ENCODE data around the gene RAPSN.

RAPSN gene

DNA sequence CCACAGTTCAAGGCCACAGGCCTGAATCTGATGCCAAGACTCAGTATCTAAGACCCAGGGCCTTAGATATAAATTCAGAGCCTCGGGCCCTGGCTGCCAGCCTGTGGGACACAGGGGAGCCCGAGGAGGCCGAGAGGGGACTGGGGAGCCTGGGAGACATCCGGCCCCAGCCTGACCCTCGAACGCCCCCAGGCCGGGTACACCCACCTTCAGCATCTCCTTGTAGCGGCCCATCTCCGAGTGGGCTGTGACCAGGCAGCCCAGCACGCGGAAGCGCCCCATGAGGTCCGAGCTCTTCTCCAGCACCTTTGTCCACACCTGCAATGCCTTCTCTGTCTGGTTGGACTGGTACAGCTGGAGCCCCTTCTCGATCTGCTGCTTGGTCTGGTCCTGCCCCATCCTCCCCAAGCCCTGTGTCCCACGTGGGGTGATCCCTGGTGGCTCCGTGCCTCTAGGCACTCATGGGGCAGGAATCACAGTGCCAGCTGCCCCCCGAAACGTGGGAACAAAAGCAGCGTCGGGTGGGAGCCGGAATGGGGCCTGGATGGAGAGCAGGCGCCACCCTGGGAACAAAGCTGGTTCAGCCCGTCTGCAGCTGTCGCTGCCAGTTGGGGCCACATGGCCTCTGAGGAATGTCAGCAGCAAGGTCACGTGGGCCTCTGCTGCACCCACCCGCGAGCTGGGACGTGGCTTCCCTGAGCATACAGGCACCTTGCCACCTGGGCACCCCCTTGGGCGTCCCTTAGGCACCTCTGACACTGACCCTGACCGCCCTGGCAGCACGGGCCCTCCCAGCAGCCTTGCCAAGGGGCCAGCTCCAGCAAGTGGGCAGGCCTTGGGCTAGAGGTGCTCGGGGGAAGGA lies at the start of gene RAPSN:
Gene RAPSN (minus strand): TSS at position 571 of the 862 bp plus-strand sequence. CDS start 172 bp downstream, at position 399.
- no peak for DNase-seq

DNA sequence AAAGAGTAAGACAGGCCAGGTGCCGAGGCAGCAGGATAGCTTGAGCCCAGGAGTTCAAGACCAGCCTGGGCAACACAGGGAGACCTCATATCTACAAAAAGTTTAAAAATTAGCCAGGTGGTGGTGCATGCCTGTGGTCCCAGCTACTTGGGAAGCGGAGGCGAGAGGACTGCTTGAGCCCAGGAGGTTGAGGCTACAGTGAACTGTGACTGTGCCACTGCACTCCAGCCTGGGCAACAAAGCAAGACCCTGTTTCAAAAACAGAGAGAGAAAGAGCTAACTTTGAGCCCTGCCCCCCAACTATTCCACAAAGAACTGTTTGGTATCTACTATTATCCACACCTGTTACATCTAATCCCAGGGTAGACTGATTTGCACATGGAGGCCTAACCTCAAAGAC lies 49.2 kb upstream of the RAPSN start:
- DNase-seq, result no peak

DNA sequence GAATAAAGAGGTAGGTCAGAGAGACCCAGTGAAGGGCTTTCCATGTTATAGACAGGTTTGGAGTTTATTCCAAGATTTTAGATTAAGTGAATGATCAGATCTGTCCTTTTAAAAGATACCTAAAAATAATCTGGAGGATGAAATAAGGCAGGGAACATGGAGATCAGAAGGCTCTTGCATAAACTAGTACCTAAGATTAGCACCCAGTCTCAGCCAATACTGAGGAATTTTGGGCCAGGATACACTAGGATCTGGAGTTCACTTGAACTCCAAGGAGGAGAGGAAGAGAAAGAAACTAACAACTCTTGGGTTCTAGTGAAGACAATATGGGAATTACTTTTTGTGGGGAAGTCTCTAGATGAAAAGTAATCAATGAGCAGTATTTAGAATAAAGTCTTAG lies 47.9 kb upstream of the RAPSN start:
- DNase-seq, result no peak

DNA sequence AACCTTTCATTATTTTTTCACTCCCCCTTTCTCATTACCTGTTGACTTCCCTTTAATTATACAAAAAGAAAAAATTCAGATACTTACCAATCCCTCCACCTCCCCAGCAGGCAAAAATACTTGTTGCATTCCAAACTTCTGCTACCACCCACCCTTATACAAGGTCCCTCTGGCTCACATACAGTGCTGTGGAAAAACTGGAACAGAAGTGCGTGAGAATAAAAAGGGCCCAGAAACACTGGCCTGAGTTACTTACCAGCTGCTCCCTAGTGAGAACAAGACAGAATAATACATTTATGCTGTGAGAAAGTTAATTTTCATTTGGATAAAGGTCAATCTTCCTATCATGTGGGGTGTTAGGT lies 46.9 kb upstream of the RAPSN start:
- no peak for DNase-seq

DNA sequence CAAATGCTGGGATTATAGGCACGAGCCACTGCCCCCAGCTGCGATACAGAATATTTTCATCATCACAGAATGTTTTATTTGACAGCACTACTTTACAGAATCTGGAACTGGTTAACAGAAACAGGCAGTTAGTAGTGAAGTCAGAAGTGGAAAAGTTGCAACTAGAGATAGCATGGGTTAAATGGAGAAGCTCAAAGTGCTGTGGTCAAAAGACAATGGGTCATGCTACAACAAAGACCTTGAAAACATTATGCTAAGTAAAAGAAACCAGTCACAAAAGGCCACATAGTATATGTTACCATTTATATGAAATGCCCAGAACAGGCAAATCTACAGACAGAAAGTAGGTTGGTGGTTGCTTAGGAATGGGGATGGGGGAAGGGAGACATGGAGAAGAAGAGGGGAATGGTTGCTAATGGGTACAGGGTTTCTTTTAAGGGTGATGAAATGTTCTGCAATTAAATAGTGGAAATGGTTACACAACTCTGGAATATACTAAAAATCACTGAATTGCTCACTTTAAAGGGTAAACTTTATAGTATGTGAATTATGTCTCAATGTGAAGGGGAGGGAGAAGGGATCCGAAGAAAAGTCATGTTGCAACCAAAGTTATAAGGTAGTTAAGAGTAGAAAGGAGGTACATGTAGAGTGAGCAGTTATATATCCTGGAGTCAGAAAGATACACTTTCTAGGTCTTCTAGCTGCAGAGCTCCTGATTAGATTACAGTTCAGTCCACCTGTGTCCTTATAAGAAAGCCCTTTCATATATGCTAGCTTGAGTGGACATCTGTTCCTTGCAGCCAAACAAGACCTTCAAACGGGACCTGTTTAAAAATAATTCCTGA lies 46.3 kb upstream of the RAPSN start:
- DNase-seq, result no peak

DNA sequence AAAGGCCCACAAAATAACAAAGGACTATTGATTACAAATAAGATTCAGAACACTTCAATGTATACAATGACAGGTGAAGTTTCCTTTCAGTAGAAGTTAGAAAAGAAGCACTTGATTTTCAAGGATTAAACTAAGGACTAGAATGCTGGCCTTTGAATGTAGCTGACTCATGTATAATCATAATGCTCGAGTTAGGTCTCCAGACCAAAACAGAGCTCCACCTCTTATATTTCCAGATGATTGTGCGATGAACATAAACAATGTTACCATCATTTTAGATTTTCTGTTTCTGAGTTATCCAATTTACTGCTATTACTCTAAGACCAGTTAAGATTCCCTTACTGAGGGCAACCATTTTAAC lies 40.4 kb upstream of the RAPSN start:
- DNase-seq, result no peak

DNA sequence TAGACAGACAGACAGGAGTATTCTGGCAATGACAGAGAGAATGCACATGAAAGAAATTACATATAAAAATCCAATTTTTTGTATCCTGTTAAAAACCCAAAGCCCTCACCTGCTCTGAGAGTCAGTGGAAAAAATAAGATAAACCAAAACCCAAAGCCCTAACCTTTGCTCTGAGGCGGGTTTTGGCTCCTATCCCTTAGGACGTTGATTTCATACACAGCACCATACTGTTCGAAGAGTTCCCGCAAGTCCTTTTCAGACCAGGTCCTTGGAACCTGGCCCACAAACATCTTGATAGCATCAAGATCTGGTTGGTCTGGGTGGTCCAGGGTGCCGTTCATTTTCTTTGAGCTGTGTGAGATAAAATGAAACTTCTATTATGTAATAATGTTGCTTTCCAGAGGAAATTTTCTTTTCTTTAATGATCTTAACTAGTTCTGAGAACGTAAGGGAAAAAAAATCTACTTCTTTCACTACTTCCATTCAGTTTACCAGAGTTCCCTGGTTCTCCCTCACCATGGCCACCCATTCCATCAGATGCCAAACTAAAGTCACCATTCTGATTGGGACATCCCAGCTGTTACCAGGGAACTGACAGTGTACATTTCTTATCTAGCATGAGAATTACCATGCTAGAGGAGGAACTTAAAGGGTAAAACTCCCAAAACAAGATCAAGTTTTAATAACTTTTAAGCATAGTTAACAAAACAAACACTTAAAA lies 39.9 kb upstream of the RAPSN start:
- no peak for DNase-seq

DNA sequence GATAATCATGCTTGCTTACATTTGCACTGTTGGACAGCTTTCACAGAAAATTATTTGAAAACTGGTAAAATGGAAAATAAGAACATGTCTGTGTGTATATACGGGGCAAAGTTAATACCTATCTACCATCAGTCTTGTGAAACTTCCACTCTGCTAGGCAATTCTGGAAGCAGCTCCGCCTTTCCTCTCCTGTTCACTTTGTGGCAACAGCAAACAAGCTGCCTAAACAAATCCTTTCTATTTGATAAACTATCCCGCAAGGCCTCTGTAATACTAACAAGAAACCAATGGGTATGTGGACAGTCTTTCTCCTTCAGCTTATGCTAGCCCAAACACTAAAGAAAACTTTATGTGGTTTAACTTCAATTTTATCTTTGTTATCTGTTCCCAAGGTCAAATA lies 39.2 kb upstream of the RAPSN start:
- DNase-seq, result no peak

DNA sequence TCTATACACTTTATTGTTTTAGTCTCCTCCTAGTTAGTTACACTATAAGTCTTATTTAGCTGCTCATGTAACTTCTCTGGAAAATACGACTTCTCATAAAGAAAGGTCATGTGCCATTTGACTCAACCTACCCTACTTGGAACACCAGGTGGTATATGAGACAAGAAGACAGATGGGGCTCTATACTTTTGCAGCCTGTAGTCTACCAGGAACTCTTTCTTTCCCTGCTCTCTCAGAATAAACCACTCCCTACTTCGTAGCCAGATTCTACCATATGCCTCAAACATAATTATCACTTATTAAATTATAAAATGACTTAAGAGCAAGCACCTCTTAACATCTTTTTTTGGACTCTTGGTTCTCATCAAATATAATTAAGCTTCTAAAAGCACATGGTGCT lies 38.5 kb upstream of the RAPSN start:
- no peak for DNase-seq

DNA sequence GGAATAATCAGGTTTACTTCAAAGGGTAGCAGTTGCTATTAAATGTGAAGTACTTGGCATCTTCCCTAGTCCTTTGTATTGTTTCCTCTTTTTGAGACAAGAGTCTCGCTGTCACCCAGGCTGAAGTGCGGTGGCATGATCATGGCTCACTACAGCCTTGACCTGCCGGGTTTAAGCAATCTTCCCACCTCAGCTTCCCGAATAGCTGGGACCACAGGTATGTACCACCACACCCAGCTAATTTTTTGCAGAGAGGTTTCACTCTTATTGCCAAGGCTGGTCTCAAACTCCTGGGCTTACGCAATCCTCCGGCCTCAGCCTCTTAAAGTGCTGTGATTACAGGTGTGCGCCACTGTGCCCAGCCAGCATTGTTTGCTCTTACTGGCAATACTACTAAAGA lies 36.2 kb upstream of the RAPSN start:
- DNase-seq, result no peak

DNA sequence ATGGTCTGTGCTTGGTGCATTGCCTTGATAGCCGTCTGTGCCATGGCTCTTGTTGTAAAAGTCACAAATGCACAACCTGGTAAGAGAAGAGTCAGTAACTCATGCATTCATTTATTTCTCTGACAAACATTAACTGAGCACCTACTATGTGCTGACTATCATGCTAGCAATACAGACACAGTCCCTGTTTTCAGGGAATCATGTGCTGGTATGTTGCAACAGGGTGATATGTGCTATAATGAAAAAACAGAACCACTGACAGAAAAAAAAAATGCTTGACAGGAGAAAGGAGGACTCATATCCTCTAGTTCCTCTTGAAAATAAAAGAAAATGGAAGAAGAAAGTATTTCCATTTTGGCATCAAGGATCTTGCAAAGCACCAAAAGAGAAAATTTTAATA lies 34.5 kb upstream of the RAPSN start:
- no peak for DNase-seq

DNA sequence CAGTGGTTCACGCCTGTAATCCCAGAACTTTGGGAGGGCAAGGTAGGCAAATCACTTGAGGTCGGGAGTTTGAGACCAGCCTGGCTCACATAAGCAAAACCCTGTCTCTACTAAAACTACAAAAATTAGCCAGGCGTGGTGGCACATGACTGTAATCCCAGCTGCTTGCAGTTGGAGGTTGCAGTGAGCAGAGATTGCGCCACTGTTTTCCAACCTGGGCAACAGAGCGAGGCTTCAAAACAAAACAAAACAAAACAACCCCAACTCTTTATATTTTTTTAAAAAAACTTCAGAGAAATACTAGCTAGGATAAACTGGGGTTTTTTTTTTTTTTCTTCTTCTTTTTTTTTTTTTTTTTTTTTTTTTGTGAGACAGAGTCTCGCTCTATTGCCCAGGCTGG lies 31.8 kb upstream of the RAPSN start:
- no peak for DNase-seq

DNA sequence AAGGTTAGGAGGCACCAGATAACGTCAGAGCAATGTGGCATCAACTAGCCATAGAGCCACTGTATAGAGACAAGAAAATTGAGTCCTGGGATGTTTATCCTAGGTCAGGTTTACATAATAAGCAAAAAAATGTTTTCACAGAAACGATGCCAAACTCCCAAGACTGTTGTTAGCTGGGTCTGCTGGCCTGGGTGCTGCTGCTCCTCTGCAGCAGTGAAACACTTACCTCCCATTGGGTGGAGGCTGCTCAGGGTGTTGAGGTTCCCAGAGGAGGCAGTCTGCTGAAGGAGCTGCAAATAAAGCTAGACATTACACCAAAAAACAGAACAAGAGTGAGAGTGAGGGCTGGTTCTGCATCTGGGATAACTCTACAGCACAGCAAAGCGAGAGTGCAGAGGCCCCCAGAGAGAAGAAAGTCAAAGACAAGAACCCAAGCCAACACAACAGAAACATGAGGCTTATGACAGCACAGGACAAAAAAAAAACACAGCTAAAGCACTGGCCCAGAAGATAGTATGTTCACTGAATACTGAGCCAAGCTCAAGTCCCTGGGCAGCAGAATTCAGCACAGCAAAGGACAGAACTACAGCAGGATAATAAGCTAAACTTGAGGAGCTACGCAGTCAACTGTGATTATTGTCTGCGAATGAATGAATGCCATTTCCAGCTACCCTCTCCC lies 29.9 kb upstream of the RAPSN start:
- no peak for DNase-seq

DNA sequence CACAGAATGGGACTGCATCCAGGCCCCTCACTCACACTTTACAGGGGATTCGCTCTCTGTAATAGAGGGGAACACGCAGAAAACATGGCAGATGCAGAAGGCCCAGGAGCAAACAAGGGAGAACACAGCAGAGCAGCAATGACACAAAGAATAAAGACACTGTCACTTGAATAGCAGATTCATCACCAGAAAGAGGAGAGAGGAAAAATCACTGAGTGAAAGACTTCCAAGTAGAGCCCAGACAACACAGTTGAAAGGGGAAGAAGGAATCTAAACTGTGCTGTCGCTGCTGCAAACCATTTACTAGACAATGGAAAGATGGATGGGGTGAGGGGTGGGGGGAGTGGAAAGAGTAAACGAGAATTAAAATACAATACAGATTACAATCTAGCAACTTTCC lies 28.8 kb upstream of the RAPSN start:
- DNase-seq, result no peak

DNA sequence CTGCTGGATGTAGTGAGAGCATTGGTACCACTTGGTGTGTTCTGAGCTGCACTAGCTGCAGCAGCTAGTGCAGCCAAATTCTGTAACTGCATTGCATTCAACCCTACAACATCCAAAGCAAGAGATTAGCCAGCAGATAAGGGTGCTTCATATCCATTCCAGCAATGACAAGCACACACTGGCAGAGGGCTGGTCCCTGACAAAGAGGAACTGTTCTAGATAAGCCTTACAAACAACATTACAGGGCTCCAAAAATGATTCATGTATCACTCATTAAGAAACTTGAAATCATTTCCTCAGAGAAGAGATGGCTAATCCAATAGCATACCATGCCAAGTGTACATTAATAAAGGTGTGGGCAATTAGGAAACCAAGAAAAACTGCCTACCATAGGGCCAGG lies 28.4 kb upstream of the RAPSN start:
- no peak for DNase-seq

DNA sequence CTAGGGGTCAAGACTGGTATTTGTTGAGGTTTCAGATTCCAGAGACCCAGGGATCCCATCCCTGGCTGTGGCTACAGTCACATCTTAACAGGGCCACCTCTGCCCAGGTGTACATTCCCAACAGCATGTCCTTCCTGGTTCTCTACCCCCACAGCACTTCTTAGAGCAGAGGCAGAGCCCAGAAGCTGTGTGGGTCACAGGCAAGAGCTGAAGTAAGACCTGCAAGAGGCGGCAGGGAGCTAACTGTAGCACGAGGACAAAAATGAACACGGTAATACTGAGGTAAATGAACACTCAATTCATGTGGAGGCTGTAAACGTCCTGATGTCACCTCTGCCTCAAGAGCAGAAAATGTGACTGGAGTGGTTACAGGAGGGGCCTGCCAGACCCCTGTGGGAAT lies 21.7 kb upstream of the RAPSN start:
- no peak for DNase-seq

DNA sequence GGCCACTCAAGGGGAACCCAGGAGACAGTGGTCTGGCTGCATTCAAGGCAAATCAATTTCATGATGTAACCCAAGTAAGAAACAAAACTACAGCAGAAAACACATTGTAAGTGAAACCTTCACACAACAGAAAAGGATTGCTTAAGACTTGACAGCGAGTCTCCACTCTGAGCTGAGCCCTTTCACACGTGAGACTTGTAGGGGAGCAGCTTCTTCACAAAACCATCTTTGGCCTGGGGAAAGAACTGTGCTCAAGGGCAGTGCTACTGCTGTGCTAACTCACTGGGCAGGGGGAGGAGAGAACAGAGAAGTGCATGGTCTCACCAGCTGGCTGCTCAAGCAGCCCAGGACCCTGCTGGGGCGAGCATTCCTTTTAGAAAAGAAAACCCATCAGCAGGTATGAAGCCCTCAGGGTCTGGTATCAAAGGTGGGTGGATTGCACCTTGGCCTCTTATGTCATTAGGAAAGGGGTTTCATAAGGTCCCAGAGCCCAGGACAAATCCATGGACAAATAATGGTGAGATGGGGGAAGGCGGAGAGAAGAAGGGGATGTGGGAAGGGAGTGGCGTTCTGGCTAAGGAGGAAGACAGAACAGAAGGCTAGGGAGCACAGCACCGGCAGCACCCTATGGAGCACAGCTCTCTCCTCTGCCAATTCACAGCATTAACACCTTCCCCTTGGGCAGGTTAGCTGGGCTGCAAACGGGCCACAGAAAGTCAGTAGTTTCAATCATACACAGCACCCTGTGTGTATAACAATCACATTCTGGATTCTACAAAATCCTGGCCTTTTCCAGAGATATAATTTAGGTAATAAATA lies 20.6 kb upstream of the RAPSN start:
- DNase-seq, result no peak

DNA sequence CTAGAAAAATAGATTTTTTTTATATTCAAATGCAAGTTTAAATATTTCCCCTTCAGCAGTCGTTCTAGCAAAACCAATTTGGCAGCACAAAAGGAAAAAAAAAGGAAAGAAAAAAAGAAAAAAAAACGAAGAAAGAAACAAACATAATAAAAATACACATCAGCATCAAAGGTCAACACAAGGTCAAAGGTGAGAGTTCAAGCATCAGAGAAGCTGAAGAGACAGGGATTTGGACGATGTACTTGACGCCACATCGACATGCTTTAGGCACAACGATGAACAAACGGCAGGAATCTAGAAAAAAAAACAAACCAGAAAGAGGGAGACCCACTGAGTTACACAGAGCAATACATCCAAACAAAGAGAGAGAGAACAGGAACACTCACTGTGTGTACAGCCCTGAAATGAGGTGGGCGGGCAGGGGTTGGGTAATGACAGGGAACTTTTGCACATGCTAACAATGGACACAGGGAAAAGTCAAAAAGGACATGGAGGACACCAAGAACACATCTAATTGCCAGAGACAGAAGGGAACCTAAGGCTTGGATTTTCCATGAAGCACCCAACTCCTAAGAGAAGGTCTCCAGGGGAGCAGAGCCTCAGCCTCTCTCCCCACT lies 19.8 kb upstream of the RAPSN start:
- DNase-seq, result no peak

DNA sequence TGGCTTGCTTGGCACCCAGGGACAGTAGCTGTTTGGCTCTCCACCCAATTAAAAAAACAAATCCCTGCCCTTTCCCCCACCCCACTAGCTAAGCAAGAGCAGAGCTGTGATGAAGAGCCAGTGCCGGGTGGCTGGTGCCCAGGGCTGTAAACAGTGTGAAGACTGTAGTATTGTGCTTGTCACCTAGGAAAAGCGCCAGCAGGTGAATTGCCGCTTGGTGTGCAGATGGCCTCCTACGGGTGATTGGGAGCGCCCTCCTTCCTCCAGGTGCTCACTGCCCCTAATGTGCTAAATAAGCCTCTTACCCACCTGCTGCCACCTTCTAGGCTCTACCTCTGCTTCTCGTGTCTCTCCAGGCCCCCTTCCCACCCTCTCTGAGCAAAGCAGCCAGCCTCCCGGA lies 18.4 kb upstream of the RAPSN start:
- no peak for DNase-seq

DNA sequence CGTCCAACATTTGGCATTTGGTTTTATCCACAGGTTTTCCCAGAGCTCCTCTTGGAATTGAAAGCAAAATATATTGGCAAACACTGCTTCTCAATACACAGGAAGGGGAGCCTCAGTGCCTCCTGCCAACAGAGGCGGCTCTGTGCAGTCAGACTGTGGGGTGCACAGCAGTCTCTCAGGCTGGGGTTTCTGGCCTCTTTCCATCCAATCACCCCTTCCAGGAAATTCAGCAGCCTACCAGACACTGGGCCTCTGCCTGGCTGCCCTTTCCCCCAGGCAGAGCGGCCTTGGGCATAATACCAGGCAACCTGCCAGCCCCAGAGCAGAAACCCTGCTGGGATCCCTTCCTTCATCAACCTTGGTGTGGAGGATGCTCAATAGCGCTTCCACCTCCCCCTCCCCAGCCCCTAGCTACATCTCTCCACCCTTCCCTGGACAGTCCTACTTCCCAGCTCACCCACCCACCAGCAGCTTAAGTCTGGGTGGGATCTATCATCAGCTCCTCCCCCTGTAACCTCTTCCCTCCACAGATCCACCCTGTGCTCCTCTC lies 17.8 kb upstream of the RAPSN start:
- DNase-seq, result no peak

DNA sequence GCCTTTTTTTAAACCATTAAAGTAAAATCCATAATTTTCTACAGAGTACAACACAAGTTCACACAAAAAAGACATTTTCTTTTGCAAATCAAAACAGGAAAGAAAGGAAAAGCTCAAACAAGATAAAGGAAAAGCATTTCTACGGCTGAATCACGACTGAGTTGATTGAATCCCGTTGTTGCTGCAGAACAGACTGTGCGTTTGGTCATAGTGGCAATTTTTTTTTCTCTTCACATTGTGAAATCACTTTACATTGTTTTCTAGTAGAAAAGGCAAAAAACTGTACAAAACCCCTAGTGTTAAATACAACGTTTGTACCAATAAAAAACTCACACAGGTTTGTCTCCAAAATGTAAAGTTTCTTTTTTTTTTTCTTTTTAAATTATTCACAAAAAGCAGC lies 17.3 kb upstream of the RAPSN start:
- no peak for DNase-seq

DNA sequence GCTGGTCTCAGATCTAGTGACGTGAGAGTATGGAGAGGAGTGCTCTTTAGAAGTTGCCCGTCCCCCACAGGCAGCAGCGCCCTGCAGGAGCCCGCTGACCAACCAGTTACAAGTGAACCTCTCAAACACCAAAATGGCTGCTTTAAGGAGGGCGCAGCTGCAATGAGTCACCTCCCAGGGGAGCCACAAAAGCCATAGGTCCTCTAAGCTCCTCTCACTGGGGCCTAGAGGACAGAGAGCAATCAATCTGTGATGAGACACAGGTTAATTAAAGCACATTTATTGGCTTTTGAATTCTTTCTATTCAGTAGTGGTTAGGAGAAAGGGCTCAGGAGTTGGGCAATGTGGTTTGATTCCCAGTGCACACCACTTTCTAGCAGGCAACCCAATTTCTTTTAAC lies 15.5 kb upstream of the RAPSN start:
- no peak for DNase-seq

Data from NCI-H1694 treated with DMSO at 0.1 percent for 48 hours (cell line).